Muscle layer of duodenum (tissue), 2 donors: ENCODE results near the gene CFAP90.

Experiments used
- H3K27ac ChIP-seq: one replicate; pipeline ENCODE4 v1.7.0; 2013; ENCODE audit warnings: mild to moderate bottlenecking, low read length
- H3K27me3 ChIP-seq: one replicate; pipeline ENCODE4 v1.7.0; 2013; ENCODE audit warnings: low read depth, mild to moderate bottlenecking, control low read depth, low read length
- H3K36me3 ChIP-seq, 2 donors: one replicate each; pipeline ENCODE4 v1.7.0; 2013; ENCODE audit warnings: low read length in 2 of 2, control low read depth in 1 of 2, mild to moderate bottlenecking in 1 of 2; ENCODE audit not compliant: insufficient read depth in 2 of 2, control insufficient read depth in 1 of 2
- H3K4me1 ChIP-seq, 2 donors: one replicate each; pipeline ENCODE4 v1.7.0; 2013; ENCODE audit warnings: low read length in 2 of 2, mild to moderate bottlenecking in 2 of 2, control low read depth in 1 of 2, moderate library complexity in 1 of 2; ENCODE audit not compliant: insufficient read depth in 2 of 2, control insufficient read depth in 1 of 2
- H3K4me3 ChIP-seq, 2 donors: one replicate each; pipeline ENCODE4 v1.7.0; 2013; ENCODE audit warnings: low read length in 2 of 2, low read depth in 1 of 2, mild to moderate bottlenecking in 1 of 2
- H3K9me3 ChIP-seq, 2 donors: one replicate each; pipeline ENCODE4 v1.7.0; 2013; ENCODE audit warnings: low read length in 2 of 2, control low read depth in 1 of 2, mild to moderate bottlenecking in 1 of 2; ENCODE audit not compliant: control insufficient read depth in 1 of 2
- donor health status: healthy.

The CFAP90 gene

GRCh38 chr5:7848296-7848695 is 2.6 kb downstream of the CFAP90 start:
- Histone ChIP-seq H3K36me3 (no peaks in the 10 kb centered on the region), H3K4me3 (no peak overlapping the region), H3K27me3 (peaks cover 14% of the 10 kb centered on the region), H3K9me3 (no peaks in the 10 kb centered on the region), H3K4me1 (peaks cover 0 to 8% of the 10 kb centered on the region in 2 donors), H3K27ac (no peak overlapping the region)

GRCh38 chr5:7846327-7846726 is 4.6 kb downstream of the CFAP90 start:
- H3K27me3 ChIP-seq: peaks cover 12% of the 10 kb centered on the region
- no peak overlapping the region for H3K4me3 ChIP-seq
- no peaks in the 10 kb centered on the region for H3K36me3 ChIP-seq
- no peak overlapping the region for H3K27ac ChIP-seq
- no peaks in the 10 kb centered on the region for H3K9me3 ChIP-seq
- H3K4me1 ChIP-seq: peaks cover 0 to 8% of the 10 kb centered on the region in 2 donors

GRCh38 chr5:7845557-7845956 is 5.4 kb downstream of the CFAP90 start:
- Histone ChIP-seq H3K4me3 (no peak overlapping the region), H3K27ac (no peak overlapping the region), H3K4me1 (peaks cover 0 to 8% of the 10 kb centered on the region in 2 donors)

GRCh38 chr5:7844901-7845300 is 6.0 kb downstream of the CFAP90 start:
- Histone ChIP-seq H3K9me3 (no peaks in the 10 kb centered on the region), H3K27ac (no peak overlapping the region), H3K27me3 (peaks cover 10% of the 10 kb centered on the region), H3K4me3 (no peak overlapping the region), H3K4me1 (peaks cover 0 to 5% of the 10 kb centered on the region in 2 donors), H3K36me3 (no peaks in the 10 kb centered on the region)

More at GRCh38 chr5:7845557-7845956, 5.4 kb downstream of the CFAP90 start:
- Histone ChIP-seq H3K27me3 (peaks cover 10% of the 10 kb centered on the region), H3K36me3 (no peaks in the 10 kb centered on the region), H3K9me3 (no peaks in the 10 kb centered on the region)

- Histone ChIP-seq H3K27ac (no peak overlapping the region), H3K36me3 (no peaks in the 10 kb centered on the region), H3K9me3 (no peaks in the 10 kb centered on the region), H3K4me1 (no peaks in the 10 kb centered on the region), H3K4me3 (no peak overlapping the region), H3K27me3 (no peaks in the 10 kb centered on the region)
Measured at GRCh38 chr5:7842531-7842930, 8.4 kb downstream of the CFAP90 start.

GRCh38 chr5:7837403-7837802 is 13.5 kb downstream of the CFAP90 start:
- H3K36me3 ChIP-seq: no peaks in the 10 kb centered on the region
- H3K9me3 ChIP-seq: no peaks in the 10 kb centered on the region
- no peak overlapping the region for H3K27ac ChIP-seq
- no peak overlapping the region for H3K4me3 ChIP-seq
- no peaks in the 10 kb centered on the region for H3K4me1 ChIP-seq
- H3K27me3 ChIP-seq: no peaks in the 10 kb centered on the region

GRCh38 chr5:7834982-7835381 is 16.0 kb downstream of the CFAP90 start:
- Histone ChIP-seq H3K36me3 (no peaks in the 10 kb centered on the region), H3K27ac (no peak overlapping the region), H3K4me3 (no peak overlapping the region), H3K9me3 (no peaks in the 10 kb centered on the region), H3K4me1 (no peaks in the 10 kb centered on the region), H3K27me3 (no peaks in the 10 kb centered on the region)

- no peaks in the 10 kb centered on the region for H3K9me3 ChIP-seq
- no peak overlapping the region for H3K4me3 ChIP-seq
- H3K36me3 ChIP-seq: no peaks in the 10 kb centered on the region
- H3K4me1 ChIP-seq: no peaks in the 10 kb centered on the region
- no peak overlapping the region for H3K27ac ChIP-seq
- no peaks in the 10 kb centered on the region for H3K27me3 ChIP-seq
Measured at GRCh38 chr5:7828269-7828668, 22.7 kb downstream of the CFAP90 start.

GRCh38 chr5:7827610-7828009 is 23.3 kb downstream of the CFAP90 start:
- Histone ChIP-seq H3K4me3 (no peak overlapping the region), H3K9me3 (no peaks in the 10 kb centered on the region), H3K36me3 (no peaks in the 10 kb centered on the region), H3K4me1 (no peaks in the 10 kb centered on the region), H3K27me3 (no peaks in the 10 kb centered on the region), H3K27ac (no peak overlapping the region)

GRCh38 chr5:7825630-7826029 is 25.3 kb downstream of the CFAP90 start:
- Histone ChIP-seq H3K9me3 (no peaks in the 10 kb centered on the region), H3K4me1 (no peaks in the 10 kb centered on the region), H3K4me3 (no peak overlapping the region), H3K36me3 (no peaks in the 10 kb centered on the region), H3K27ac (no peak overlapping the region), H3K27me3 (no peaks in the 10 kb centered on the region)

GRCh38 chr5:7824995-7825394 is 25.9 kb downstream of the CFAP90 start:
- Histone ChIP-seq H3K27me3 (no peaks in the 10 kb centered on the region), H3K27ac (no peak overlapping the region), H3K9me3 (no peaks in the 10 kb centered on the region), H3K36me3 (no peaks in the 10 kb centered on the region), H3K4me3 (no peak overlapping the region), H3K4me1 (no peaks in the 10 kb centered on the region)

GRCh38 chr5:7823594-7823993 is 27.3 kb downstream of the CFAP90 start:
- no peak overlapping the region for H3K27ac ChIP-seq
- H3K9me3 ChIP-seq: no peaks in the 10 kb centered on the region
- H3K36me3 ChIP-seq: no peaks in the 10 kb centered on the region
- H3K27me3 ChIP-seq: no peaks in the 10 kb centered on the region
- H3K4me1 ChIP-seq: no peaks in the 10 kb centered on the region
- H3K4me3 ChIP-seq: no peak overlapping the region
